SK-N-SH treated with all-trans-retinoic acid at 6 μM for 48 hours (cell line): ENCODE results near the gene TYROBP.

Experiments
- ARNTL ChIP-seq: fragments of 450-650 bp; formaldehyde crosslinking; IDR thresholded peaks from 2 replicates; pipeline ENCODE4 v1.5.0; 2020; ENCODE audit warnings: low read depth, mild to moderate bottlenecking, moderate library complexity, borderline replicate concordance
- BACH2 ChIP-seq: fragments of 250-450 bp; sonication (Bioruptor Pico); IDR thresholded peaks from 2 replicates; pipeline ENCODE4 v1.9.0; 2021; ENCODE audit warnings: mild to moderate bottlenecking, borderline replicate concordance
- CSDC2 ChIP-seq: fragments of 250-450 bp; sonication (Bioruptor Pico); IDR thresholded peaks from 2 replicates; pipeline ENCODE4 v1.5.0; 2020; ENCODE audit warnings: mild to moderate bottlenecking, moderate library complexity
- ESRRG ChIP-seq: fragments of 250-450 bp; sonication (Bioruptor Pico); IDR thresholded peaks from 2 replicates; pipeline ENCODE4 v1.6.1; 2021; ENCODE audit warnings: mild to moderate bottlenecking
- RARB ChIP-seq: fragments of 250-450 bp; sonication (Bioruptor Pico); IDR thresholded peaks from 2 replicates; pipeline ENCODE4 v1.8.0; 2021; ENCODE audit warnings: mild to moderate bottlenecking, moderate library complexity
- TCF4 ChIP-seq: fragments of 250-450 bp; sonication (Bioruptor Pico); IDR thresholded peaks from 2 replicates; pipeline ENCODE4 v1.8.0; 2021; ENCODE audit warnings: mild to moderate bottlenecking, moderate library complexity, borderline replicate concordance
- TSHZ2 ChIP-seq: fragments of 250-450 bp; sonication (Bioruptor Pico); IDR thresholded peaks from 2 replicates; pipeline ENCODE4 v1.5.0; 2020; ENCODE audit warnings: mild to moderate bottlenecking, moderate library complexity
- ZFP3 ChIP-seq: fragments of 250-450 bp; sonication (Bioruptor Pico); IDR thresholded peaks from 2 replicates; pipeline ENCODE4 v1.5.0; 2020; ENCODE audit warnings: mild to moderate bottlenecking, moderate library complexity
- ZNF565 ChIP-seq: fragments of 450-650 bp; formaldehyde crosslinking; conservative IDR thresholded peaks from 2 replicates; pipeline ENCODE4 v1.5.0; 2020; ENCODE audit warnings: low read depth, mild to moderate bottlenecking, moderate library complexity
- ZNF70 ChIP-seq: fragments of 450-650 bp; formaldehyde crosslinking; IDR thresholded peaks from 2 replicates; pipeline ENCODE4 v1.5.0; 2020; ENCODE audit warnings: mild to moderate bottlenecking, moderate library complexity

GRCh38 chr19:35915443-35915842, 7.3 kb upstream of the TYROBP start:
- TF ChIP-seq RARB (CRISPR knock-in tag): no peak
- TF ChIP-seq ZNF565: no peak
- TF ChIP-seq ARNTL: no peak
- no peak for TF ChIP-seq TCF4
- TF ChIP-seq ZFP3 (CRISPR knock-in tag): no peak
- TF ChIP-seq ZNF70 (CRISPR knock-in tag): no peak
- TF ChIP-seq TSHZ2: no peak
- TF ChIP-seq ESRRG (CRISPR knock-in tag): no peak
- no peak for TF ChIP-seq BACH2 (CRISPR knock-in tag)
- TF ChIP-seq CSDC2 (CRISPR knock-in tag): no peak
